Cardiac fibroblast (primary cell): ENCODE results near the gene TNRC18.

Experiments
- DNase-seq, 2 donors: peaks; one replicate each; pipeline versions ENCODE4 v3.0.0 to v3.0.0-alpha.2; 2010; ENCODE audit warnings: low read depth in 2 of 2
- H3K4me3 ChIP-seq, 2 donors: replicated peaks in 1 of 2; 1 replicate in 1 of 2; 2 replicates in 1 of 2; pipeline ENCODE4 v1.5.1; 2011; ENCODE audit warnings: low read depth in 2 of 2, low read length in 2 of 2, mild to moderate bottlenecking in 2 of 2, moderate library complexity in 1 of 2
- TF ChIP-seq, protein P1 (sequence below): IDR thresholded peaks from one replicate; pipeline ENCODE4 v1.5.1; 2011; ENCODE audit warnings: low read depth, mild to moderate bottlenecking, low read length, inconsistent platforms

TNRC18 gene

DNA sequence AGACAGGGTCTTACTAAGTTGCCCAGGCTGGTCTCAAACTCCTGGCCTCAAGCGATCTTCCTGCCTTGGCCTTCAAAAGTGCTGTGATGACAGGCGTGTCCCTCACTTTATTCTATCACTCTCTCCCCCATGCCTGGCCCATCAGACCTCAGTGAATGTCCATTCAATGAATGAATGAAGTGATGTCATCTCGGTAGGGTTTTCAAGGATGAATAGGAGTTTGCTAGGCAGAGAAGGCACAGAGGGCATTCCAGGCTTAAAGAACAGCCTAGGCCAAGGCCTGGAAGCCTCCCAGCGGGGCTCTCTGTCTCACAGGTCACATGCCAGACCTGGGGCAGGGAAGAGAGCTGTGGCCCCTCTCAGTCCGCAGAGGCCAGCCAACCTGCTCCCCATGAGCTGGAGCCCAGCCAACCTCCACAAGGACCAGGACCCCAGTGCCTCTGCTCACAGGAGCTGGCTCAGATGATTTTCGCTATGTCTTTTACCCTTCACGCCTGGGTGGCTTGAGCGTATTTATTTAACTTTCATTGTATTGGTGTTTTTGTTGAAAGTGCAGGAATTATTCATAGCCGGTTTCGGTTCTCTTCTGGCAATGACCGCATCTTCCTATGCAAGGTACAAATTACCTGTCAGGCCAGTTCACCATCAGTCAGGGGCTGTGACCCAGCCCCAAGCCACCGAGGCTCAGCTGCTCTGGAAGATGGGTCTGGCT is 11.8 kb upstream of the TNRC18 start:
- H3K4me3 ChIP-seq = no peak overlapping the region
- TF ChIP-seq, protein P1, sequence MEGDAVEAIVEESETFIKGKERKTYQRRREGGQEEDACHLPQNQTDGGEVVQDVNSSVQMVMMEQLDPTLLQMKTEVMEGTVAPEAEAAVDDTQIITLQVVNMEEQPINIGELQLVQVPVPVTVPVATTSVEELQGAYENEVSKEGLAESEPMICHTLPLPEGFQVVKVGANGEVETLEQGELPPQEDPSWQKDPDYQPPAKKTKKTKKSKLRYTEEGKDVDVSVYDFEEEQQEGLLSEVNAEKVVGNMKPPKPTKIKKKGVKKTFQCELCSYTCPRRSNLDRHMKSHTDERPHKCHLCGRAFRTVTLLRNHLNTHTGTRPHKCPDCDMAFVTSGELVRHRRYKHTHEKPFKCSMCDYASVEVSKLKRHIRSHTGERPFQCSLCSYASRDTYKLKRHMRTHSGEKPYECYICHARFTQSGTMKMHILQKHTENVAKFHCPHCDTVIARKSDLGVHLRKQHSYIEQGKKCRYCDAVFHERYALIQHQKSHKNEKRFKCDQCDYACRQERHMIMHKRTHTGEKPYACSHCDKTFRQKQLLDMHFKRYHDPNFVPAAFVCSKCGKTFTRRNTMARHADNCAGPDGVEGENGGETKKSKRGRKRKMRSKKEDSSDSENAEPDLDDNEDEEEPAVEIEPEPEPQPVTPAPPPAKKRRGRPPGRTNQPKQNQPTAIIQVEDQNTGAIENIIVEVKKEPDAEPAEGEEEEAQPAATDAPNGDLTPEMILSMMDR = no peak
- DNase-seq = no peak

DNA sequence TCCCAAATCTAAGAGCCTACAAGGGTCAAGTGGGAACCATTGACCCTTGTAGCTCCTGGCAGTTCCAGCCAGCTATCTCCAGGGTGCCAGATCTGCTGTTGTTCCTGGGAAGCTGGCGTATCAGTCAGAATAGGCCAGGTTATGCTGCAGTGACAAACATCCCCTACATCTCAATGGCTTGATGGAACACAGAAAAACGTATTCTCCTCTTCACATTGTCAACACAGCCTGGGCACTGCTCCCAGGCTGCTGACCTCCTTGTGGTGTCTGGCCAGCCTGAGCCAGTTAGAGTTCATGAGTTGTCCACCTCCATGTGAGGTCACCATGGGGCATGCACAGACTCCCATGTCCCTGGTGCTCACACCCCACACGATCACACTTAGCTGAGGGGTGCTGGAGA is 9.5 kb upstream of the TNRC18 start:
- no peak overlapping the region for H3K4me3 ChIP-seq
- TF ChIP-seq, protein P1 = no peak
- DNase-seq = no peak

- DNase-seq = no peak
- no peak overlapping the region for H3K4me3 ChIP-seq
- TF ChIP-seq, protein P1 = no peak
Measured at GRCh38 chr7:5432691-5433090, 9.1 kb upstream of the TNRC18 start.

DNA sequence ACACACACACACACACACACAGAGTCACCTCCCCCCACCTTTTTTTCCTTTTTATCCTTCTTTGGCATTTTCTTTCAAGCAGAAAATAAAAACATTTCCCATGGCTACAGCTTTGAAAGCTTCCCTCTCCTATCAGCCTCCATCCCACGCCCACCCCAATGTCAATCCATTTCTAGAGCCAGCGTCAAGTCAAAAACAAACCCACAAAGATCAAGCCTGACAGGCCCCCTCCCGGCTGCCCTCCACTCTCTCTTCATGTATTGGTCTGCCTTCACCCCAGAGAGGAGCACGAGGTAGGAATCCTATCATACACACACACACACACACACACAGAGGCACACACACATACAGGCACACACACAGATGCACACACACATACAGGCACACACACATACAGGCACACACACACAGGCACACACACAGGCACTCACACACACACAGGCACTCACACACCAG is 8.0 kb upstream of the TNRC18 start:
- H3K4me3 ChIP-seq = no peak overlapping the region
- DNase-seq = no peak
- TF ChIP-seq, protein P1 = no peak

- no peak overlapping the region for H3K4me3 ChIP-seq
- TF ChIP-seq, protein P1 = no peak
- no peak for DNase-seq
Measured at GRCh38 chr7:5430612-5430947, 6.9 kb upstream of the TNRC18 start.

GRCh38 chr7:5429857-5430611 is 6.4 kb upstream of the TNRC18 start:
- peak overlapping the region; percentile 72 to 93 for H3K4me3 ChIP-seq
- TF ChIP-seq, protein P1 = no peak
- DNase-seq = peak; percentile 57 to 64
